H7 (cell line): ENCODE data around the gene PERM1. TPM values are rescaled to one million over a fixed set of nuclear protein-coding genes. Genes with fewer than 3 reads are reported as not detected.
A peak's percentile ranks its signal among the peaks of the same experiment; 100 is the strongest.
"Not testable (repeated sequence)": the region's sequence is repeated elsewhere in the genome, so short reads cannot be mapped to it uniquely, and the experiment has no call there.

Source experiments
- DNase-seq: peaks from one replicate; pipeline ENCODE4 v3.0.0; 2012
- H3K27me3 ChIP-seq: 2 replicates; pipeline ENCODE4 v1.6.0; 2011; ENCODE audit warnings: mild to moderate bottlenecking, low read length; ENCODE audit not compliant: control insufficient read depth, insufficient read depth
- H3K36me3 ChIP-seq: replicated peaks from 2 replicates; pipeline ENCODE4 v1.5.1; 2011; ENCODE audit warnings: low read length; ENCODE audit not compliant: control insufficient read depth, insufficient read depth
- H3K4me3 ChIP-seq: 2 replicates; pipeline ENCODE4 v1.5.1; 2011; ENCODE audit warnings: low read depth, mild to moderate bottlenecking, control low read depth, low read length, moderate library complexity; ENCODE audit not compliant: insufficient read depth
- total RNA-seq: library from RNA; depleted of rRNA; stranded (reverse); fragments of >200 nt; shearing (Covaris generic); gene quantifications from 2 replicates; pipeline ENCODE4 v1.2.3, GENCODE V29; 2014; rRNA removed

PERM1 gene
- total RNA-seq, result not detected in 2 replicates

- Histone ChIP-seq H3K4me3 (no peak within 1 kb of the TSS), H3K36me3 (no peaks in the 10 kb centered on the region), H3K27me3 (peaks cover 10% of the 10 kb centered on the region)
- no peak for DNase-seq
These were observed at the start of gene PERM1 for GRCh38 chr1:981955-982558. PERM1 (minus strand) TSS chr1:982093; CDS start chr1:981029, 1,064 bp downstream.

GRCh38 chr1:1030867-1031658 lies 49.2 kb upstream of the PERM1 start:
- not testable (repeated sequence) for H3K4me3 ChIP-seq, H3K27me3 ChIP-seq, H3K36me3 ChIP-seq, DNase-seq

GRCh38 chr1:1027791-1028190 lies 45.9 kb upstream of the PERM1 start:
- no peak for DNase-seq
- no peaks in the 10 kb centered on the region for H3K27me3 ChIP-seq
- H3K36me3 ChIP-seq, result no peaks in the 10 kb centered on the region
- H3K4me3 ChIP-seq, result no peak overlapping the region

GRCh38 chr1:1026599-1027413 lies 44.9 kb upstream of the PERM1 start:
- peaks cover 1% of the 10 kb centered on the region for H3K36me3 ChIP-seq
- no peak overlapping the region for H3K4me3 ChIP-seq
- H3K27me3 ChIP-seq, result no peaks in the 10 kb centered on the region
- DNase-seq, result no peak

GRCh38 chr1:1025730-1026129 lies 43.8 kb upstream of the PERM1 start:
- H3K27me3 ChIP-seq, result no peaks in the 10 kb centered on the region
- DNase-seq, result no peak
- peaks cover 1% of the 10 kb centered on the region for H3K36me3 ChIP-seq
- H3K4me3 ChIP-seq, result no peak overlapping the region

GRCh38 chr1:1024771-1025699 lies 43.1 kb upstream of the PERM1 start:
- no peak overlapping the region for H3K4me3 ChIP-seq
- peak; percentile 92 for DNase-seq

GRCh38 chr1:1024149-1024770 lies 42.4 kb upstream of the PERM1 start:
- H3K27me3 ChIP-seq, result no peaks in the 10 kb centered on the region
- no peak overlapping the region for H3K4me3 ChIP-seq
- no peak for DNase-seq
- peaks cover 1% of the 10 kb centered on the region for H3K36me3 ChIP-seq

More at GRCh38 chr1:1024771-1025699, 43.1 kb upstream of the PERM1 start:
- Histone ChIP-seq H3K27me3 (no peaks in the 10 kb centered on the region), H3K36me3 (peaks cover 1% of the 10 kb centered on the region)

- H3K4me3 ChIP-seq, result no peak overlapping the region
- peaks cover 1% of the 10 kb centered on the region for H3K36me3 ChIP-seq
- H3K27me3 ChIP-seq, result no peaks in the 10 kb centered on the region
- peak; percentile 74 for DNase-seq
These were observed 41.8 kb upstream of the PERM1 start for GRCh38 chr1:1023700-1024099.

- Histone ChIP-seq H3K36me3 (peaks cover 1% of the 10 kb centered on the region), H3K27me3 (no peaks in the 10 kb centered on the region), H3K4me3 (no peak overlapping the region)
- no peak for DNase-seq
These were observed 40.6 kb upstream of the PERM1 start for GRCh38 chr1:1022302-1023009.

GRCh38 chr1:1021920-1022259 lies 40.0 kb upstream of the PERM1 start:
- Histone ChIP-seq H3K36me3 (peaks cover 1% of the 10 kb centered on the region), H3K27me3 (no peaks in the 10 kb centered on the region), H3K4me3 (no peak overlapping the region)
- DNase-seq, result no peak

GRCh38 chr1:1021010-1021919 lies 39.4 kb upstream of the PERM1 start:
- peaks cover 1% of the 10 kb centered on the region for H3K36me3 ChIP-seq
- peak overlapping the region; percentile 75 for H3K4me3 ChIP-seq
- peak; percentile 80 for DNase-seq
- H3K27me3 ChIP-seq, result no peaks in the 10 kb centered on the region

- H3K27me3 ChIP-seq, result no peaks in the 10 kb centered on the region
- DNase-seq, result peak; percentile 85
- peak overlapping the region; percentile 75 for H3K4me3 ChIP-seq
- H3K36me3 ChIP-seq, result peaks cover 1% of the 10 kb centered on the region
These were observed 38.6 kb upstream of the PERM1 start for GRCh38 chr1:1020415-1021009.
